GM19193 (cell line): Measurements from ENCODE around the gene LYPD8.

Source experiments
- POLR2A ChIP-seq: IDR thresholded peaks from 4 replicates; pipeline ENCODE4 v1.6.1; 2011; ENCODE audit not compliant: insufficient read depth, insufficient read length; ENCODE audit errors: extremely low read depth

LYPD8 gene

DNA sequence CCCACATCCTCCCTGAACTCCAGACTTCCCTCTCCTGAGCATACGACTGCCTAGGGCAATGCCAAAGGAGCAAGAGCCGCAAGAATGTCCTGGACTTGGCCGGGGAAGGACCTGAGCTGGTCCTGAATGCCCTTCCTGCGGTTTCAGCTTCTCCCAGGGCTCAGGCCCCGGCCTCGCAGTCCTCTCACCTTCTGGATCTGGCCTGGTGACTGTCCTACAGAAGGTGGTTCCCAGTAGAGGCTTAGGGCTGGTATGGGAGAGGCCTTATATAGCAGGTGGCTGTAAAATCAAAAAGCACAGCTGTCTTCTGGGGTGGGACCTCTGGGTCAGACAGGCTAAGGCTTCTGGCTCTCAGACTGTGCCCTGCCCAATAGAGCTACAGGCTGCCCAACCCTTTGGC, at the start of gene LYPD8:
LYPD8 (minus strand) TSS at position 243 of the 400 bp plus-strand sequence. CDS start 4,678 bp downstream, outside the sequence.
- TF ChIP-seq POLR2A = no peak

DNA sequence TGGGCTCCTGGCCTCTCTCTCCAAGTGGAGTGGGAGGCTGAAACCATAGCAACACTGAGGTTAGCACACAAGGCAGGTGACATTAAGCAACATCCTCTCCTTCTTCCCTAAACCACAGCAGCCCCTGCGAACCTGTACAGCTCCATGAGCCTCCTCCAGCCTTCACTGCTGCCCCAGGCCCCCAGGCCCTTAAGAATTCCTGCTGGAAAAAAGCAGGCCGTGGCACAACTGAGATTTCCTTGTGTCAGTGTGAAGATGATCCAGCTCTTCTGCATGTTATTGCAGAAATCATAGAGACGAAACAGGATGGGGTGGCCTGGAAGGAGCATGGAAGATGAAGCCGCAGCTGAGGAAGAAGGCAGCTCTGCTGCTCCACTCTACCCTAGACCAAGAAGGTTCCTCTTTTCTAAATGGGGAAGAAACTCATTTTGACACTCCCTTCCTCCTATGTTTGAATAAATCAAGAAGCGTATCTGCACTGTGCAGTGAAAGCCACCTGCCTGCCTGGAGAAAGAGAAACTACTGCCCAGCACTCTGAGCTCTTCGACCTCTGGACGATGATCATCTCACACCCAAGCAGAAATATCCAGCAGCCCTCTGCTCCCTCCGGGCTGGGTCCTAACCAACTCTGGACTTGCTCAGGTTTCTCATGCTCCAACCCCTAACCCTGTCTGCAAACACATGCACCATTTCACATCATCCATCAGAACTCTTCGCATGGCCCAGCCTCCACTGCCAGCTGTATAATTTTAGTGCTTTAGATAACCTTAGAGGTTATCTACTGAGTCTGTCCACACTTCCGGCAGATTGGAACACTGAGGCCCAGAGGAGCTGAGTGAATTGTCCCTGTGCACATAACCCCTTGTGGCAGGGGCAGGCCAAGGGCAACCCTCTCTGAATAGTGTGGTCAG, 49.5 kb upstream of the LYPD8 start:
- TF ChIP-seq POLR2A = peak; percentile 40

- TF ChIP-seq POLR2A = no peak
Observed at GRCh38 chr1:248802454-248802853, 46.9 kb upstream of the LYPD8 start.

GRCh38 chr1:248800459-248800858, 44.9 kb upstream of the LYPD8 start:
- no peak for TF ChIP-seq POLR2A

DNA sequence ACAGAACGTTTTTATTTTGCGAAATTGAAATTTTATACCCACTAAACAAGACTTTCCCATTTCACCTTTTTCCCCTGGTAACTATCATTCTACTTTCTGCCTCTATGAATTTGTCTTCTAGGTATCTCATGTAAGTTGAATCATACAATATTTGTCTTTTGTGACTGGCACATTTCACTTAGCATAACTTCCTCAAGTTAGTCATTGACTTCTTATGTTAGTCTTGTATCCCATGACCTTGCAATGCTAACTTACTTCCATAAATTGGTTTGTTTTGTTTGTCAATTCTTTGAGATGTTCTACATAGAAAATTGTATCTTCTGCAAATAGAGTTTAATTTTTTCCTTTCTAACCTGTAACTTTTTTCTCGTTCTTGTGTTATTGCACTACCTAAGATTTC, 43.2 kb upstream of the LYPD8 start:
- no peak for TF ChIP-seq POLR2A

DNA sequence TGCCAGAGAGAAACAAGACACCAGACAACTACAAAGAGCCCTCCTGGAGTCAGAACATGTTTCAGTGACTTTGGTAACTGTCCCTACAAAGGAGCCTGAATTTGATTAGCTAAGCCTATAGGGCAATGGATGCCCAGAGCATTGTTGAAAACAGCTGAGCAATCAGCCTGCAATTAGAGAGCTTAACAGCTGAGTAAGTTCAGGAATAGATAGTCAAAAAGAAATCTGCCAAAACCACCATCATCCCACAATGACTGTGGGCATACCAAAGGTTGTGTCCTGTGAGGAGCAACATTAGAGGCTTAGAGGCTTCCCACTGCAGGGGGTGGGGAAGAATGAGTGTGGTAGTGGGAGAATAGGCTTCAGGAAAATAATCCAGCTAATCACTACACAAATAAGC, 38.0 kb upstream of the LYPD8 start:
- no peak for TF ChIP-seq POLR2A

- TF ChIP-seq POLR2A = no peak
Observed at GRCh38 chr1:248792342-248792741, 36.8 kb upstream of the LYPD8 start.

DNA sequence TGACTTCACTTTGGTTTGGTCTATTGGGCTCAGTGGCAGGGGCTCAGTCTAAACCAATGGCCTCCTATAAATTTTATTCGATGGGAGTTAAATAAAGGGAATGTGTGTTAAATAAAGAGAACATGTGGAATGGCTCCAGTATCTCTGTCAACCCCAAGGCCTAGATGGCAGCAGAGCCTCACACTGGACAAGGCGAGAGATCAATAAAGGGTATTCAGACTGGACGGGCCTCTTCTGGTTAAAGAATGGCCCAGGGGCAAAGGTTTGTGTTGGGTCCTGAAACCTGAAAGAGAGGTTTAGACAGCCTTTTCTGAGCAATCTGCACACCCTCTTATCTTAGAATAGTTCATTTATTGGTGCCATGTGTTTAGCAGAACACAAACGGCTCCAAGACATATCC, 35.5 kb upstream of the LYPD8 start:
- no peak for TF ChIP-seq POLR2A

DNA sequence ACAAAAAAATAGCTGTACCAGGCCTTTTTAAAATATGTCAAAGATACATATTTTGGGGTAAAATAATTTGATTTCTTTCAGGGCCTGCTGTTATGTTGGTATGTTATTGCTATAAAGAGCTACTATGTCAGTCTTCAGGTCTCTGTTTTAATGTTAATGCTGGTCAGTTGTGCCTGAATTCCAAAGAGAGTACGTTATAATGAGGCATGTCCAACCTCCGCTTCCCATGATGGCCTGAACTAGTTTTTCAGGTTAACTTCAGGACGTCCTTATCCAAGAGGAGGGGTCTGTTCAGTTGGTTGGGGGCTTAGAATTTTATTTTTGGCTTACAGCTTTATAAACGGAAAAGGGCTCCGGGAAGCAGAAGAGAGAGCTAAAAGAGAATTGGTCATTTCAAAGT, 34.9 kb upstream of the LYPD8 start:
- no peak for TF ChIP-seq POLR2A

- TF ChIP-seq POLR2A = no peak
Observed at GRCh38 chr1:248788327-248788726, 32.8 kb upstream of the LYPD8 start.

DNA sequence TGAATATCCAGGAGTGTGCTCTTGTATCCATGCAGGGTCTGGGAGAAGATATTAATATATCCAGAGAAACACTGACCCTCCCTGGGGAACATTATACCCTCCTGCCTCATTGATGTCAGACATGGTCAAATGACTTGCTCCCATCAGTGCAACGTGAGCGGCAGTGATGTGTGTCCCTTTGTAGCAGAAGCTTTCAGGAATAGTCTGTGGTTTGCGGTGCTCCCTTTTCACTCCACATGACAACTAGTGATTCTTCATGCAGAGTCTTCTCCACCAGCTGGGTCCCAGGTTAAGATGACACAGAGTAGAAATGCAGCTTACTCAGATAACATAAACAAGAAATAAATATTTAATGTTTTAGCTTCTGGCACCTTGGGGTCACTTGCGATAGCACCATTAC, 31.9 kb upstream of the LYPD8 start:
- TF ChIP-seq POLR2A = no peak

- no peak for TF ChIP-seq POLR2A
Observed at GRCh38 chr1:248786156-248786555, 30.6 kb upstream of the LYPD8 start.

DNA sequence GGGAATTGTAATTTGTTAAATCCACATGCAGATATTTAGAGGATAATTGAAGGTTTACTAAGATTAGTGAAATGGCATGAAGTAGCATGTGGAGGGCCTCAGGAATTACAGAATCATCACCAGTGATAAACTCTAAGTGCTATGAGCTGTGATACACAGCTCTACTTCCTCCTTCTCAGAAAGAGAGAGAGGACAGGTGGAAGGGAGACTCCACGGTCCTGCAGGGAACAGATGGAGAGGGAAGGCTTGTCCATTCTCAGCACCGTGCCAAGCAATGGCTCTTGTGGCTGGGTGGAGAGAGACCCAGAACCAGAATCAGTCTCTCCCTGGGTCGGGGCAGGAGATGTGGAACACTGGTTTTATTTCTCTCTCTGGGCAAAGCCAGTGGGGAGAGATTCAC, 27.8 kb upstream of the LYPD8 start:
- no peak for TF ChIP-seq POLR2A

GRCh38 chr1:248782416-248783141, 27.0 kb upstream of the LYPD8 start:
- TF ChIP-seq POLR2A = no peak

DNA sequence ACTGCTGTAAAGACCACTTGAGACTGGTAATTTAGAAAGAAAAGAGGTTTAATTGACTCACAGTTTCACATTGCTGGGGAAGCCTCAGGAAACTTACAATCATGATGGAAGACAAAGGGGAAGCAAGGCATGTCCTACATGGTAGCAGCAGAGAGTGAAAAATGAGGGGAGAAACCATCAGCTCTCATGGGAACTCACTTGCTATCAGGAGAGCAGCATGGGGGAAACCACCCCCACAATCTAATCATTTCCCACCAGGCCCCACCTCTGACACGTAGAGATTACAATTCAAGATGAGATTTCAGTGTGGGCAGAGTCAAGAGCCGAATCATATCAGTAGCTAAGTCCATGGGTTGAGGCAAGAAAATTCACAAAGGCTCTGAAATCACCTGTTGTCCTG, 23.8 kb upstream of the LYPD8 start:
- TF ChIP-seq POLR2A = no peak

- no peak for TF ChIP-seq POLR2A
Observed at GRCh38 chr1:248778906-248779305, 23.3 kb upstream of the LYPD8 start.
